SK-N-SH (cell line): ENCODE data around the gene OSBPL5. TPM values are rescaled to one million over a fixed set of nuclear protein-coding genes. Genes with fewer than 3 reads are reported as not detected.

Experiments used
- CTCF ChIA-PET: fragments of 300-600, 350-600 bp; formaldehyde crosslinking; extraction: SDS; loops from one replicate; lab custom pipeline; 2021; lab: Yijun Ruan, JAX
- POLR2A ChIA-PET: fragments of 350-600 bp; sonication (Branson Sonifier 250); formaldehyde crosslinking; extraction: SDS; loops from one replicate; lab custom pipeline; 2020; ENCODE audit warnings: antibody characterized with exemption, inconsistent platforms; lab: Yijun Ruan, JAX
- DNase-seq: peaks from one replicate; pipeline ENCODE4 v3.0.0; 2012
- H2AFZ ChIP-seq: fragments of 200-600 bp; sonication (generic); 2 replicates; pipeline ENCODE4 v1.8.1; 2016; ENCODE audit warnings: antibody characterized with exemption, mild to moderate bottlenecking, low read depth
- H3F3A ChIP-seq: fragments of 200-600 bp; sonication (generic); replicated peaks from 2 replicates; pipeline ENCODE3; 2016; ENCODE audit warnings: antibody characterized with exemption, mild to moderate bottlenecking; ENCODE audit not compliant: insufficient read depth
- H3K27ac ChIP-seq, 2 experiments: fragments of 200-500 bp in 1 of 2; fragments of 200-600 bp in 1 of 2; sonication (Bioruptor generic) in 1 of 2; sonication (generic), shearing (Covaris generic) in 1 of 2; 2 replicates each; pipeline versions ENCODE4 v1.5.1 to v1.6.1; 2014 to 2016; ENCODE audit warnings: low read depth in 2 of 2, inconsistent platforms in 1 of 2, low read length in 1 of 2, mild to moderate bottlenecking in 1 of 2, mixed read lengths in 1 of 2
- H3K27me3 ChIP-seq: fragments of 200-600 bp; sonication (generic), shearing (Covaris generic); 2 replicates; pipeline ENCODE4 v1.6.1; 2016; ENCODE audit warnings: mixed run types; ENCODE audit not compliant: insufficient read depth
- H3K36me3 ChIP-seq, 2 experiments: fragments of 200-500 bp in 1 of 2; fragments of 200-600 bp in 1 of 2; sonication (Bioruptor generic) in 1 of 2; sonication (generic) in 1 of 2; replicated peaks in 1 of 2; 2 replicates each; pipeline versions ENCODE3 to v1.5.1; 2014 to 2016; ENCODE audit warnings: low read length in 1 of 2, mild to moderate bottlenecking in 1 of 2; ENCODE audit not compliant: insufficient read depth in 2 of 2, control insufficient read depth in 1 of 2
- H3K4me1 ChIP-seq, 2 experiments: fragments of 200-500 bp in 1 of 2; fragments of 200-600 bp in 1 of 2; sonication (Bioruptor generic) in 1 of 2; sonication (generic), shearing (Covaris generic) in 1 of 2; 2 replicates each; pipeline versions ENCODE4 v1.5.1 to v1.6.1; 2014 to 2016; ENCODE audit warnings: low read depth in 1 of 2, low read length in 1 of 2, mixed run types in 1 of 2; ENCODE audit not compliant: insufficient read depth in 2 of 2, control insufficient read depth in 1 of 2
- H3K4me2 ChIP-seq: fragments of 200-600 bp; sonication (generic), shearing (Covaris generic); 2 replicates; pipeline ENCODE4 v1.6.1; 2017; ENCODE audit warnings: mixed run types
- H3K4me3 ChIP-seq, 2 experiments: fragments of 200-500 bp in 1 of 2; fragments of 200-600 bp in 1 of 2; sonication (Bioruptor generic) in 1 of 2; sonication (generic), shearing (Covaris generic) in 1 of 2; 2 replicates each; pipeline versions ENCODE4 v1.5.1 to v1.8.1; 2014 to 2016; ENCODE audit warnings: low read depth in 2 of 2, inconsistent platforms in 1 of 2, low read length in 1 of 2, mild to moderate bottlenecking in 1 of 2, mixed read lengths in 1 of 2, moderate library complexity in 1 of 2
- H3K79me2 ChIP-seq: fragments of 200-600 bp; sonication (generic); 2 replicates; pipeline ENCODE4 v1.8.1; 2017; ENCODE audit warnings: mild to moderate bottlenecking; ENCODE audit not compliant: insufficient read depth
- H3K9ac ChIP-seq: fragments of 200-600 bp; sonication (generic); 2 replicates; pipeline ENCODE4 v1.6.1; 2017; ENCODE audit warnings: mixed run types
- H3K9me2 ChIP-seq: fragments of 200-600 bp; sonication (generic); 2 replicates; pipeline ENCODE4 v1.6.1; 2017; ENCODE audit warnings: mixed run types
- H3K9me3 ChIP-seq: fragments of 200-600 bp; sonication (generic); 2 replicates; pipeline ENCODE4 v1.6.1; 2017; ENCODE audit warnings: mixed run types, mild to moderate bottlenecking, moderate library complexity
- H4K20me1 ChIP-seq: fragments of 200-600 bp; sonication (generic); 2 replicates; pipeline ENCODE4 v1.6.1; 2017; ENCODE audit warnings: mild to moderate bottlenecking, mixed run types; ENCODE audit not compliant: insufficient read depth
- FOSL2 ChIP-seq: IDR thresholded peaks from 2 replicates; pipeline ENCODE4 v1.4.0; 2012; ENCODE audit warnings: low read depth, mild to moderate bottlenecking, moderate library complexity, borderline replicate concordance
- GATA2 ChIP-seq: sonication (generic); formaldehyde crosslinking; IDR thresholded peaks from 2 replicates; pipeline ENCODE4 v1.5.0; 2020; ENCODE audit warnings: mild to moderate bottlenecking, missing genetic modification reagents
- NRF1 ChIP-seq: IDR thresholded peaks from 2 replicates; pipeline ENCODE4 v1.6.1; 2012; ENCODE audit warnings: low read depth, mild to moderate bottlenecking, low read length
- RCOR1 ChIP-seq: fragments of 150-350 bp; IDR thresholded peaks from 2 replicates; pipeline ENCODE4 v1.6.1; 2017; ENCODE audit warnings: antibody characterized with exemption, low read length
- RFX5 ChIP-seq: IDR thresholded peaks from 2 replicates; pipeline ENCODE4 v1.6.1; 2012; ENCODE audit warnings: mild to moderate bottlenecking, improper control_type of control experiment, low read length
- YY1 ChIP-seq: IDR thresholded peaks from 2 replicates; pipeline ENCODE4 v1.4.0; 2012; ENCODE audit warnings: low read depth, mild to moderate bottlenecking
- WGBS: methylation state at CpG from one replicate; pipeline ENCODE4 v1.1.6; 2017; ENCODE audit warnings: low lambda C conversion rate; 5-methylcytosine and 5-hydroxymethylcytosine counted together
- polyA plus RNA-seq, 3 experiments: library from polyadenylated mRNA; depleted of rRNA; stranded (reverse); fragments of >200 nt; gene quantifications; 2 replicates each; pipeline ENCODE4 v1.2.3, GENCODE V29; 2012
- TF ChIP-seq, protein P1 (sequence below): IDR thresholded peaks from 2 replicates; pipeline ENCODE4; 2012
- TF ChIP-seq, protein P2 (sequence below): fragments of 150-350 bp; IDR thresholded peaks from 2 replicates; pipeline ENCODE4 v1.6.1; 2017; ENCODE audit warnings: antibody characterized with exemption, low read length, low read depth, borderline replicate concordance
- TF ChIP-seq, protein P3 (sequence below): fragments of 150-350 bp; IDR thresholded peaks from 2 replicates; pipeline ENCODE4 v1.6.1; 2016; ENCODE audit warnings: mild to moderate bottlenecking, low read depth, low read length
- TF ChIP-seq, protein P4 (sequence below): IDR thresholded peaks from 2 replicates; pipeline ENCODE4 v1.4.0; 2012; ENCODE audit warnings: low read depth, borderline replicate concordance
- TF ChIP-seq, protein P5 (sequence below): IDR thresholded peaks from 2 replicates; pipeline ENCODE4 v1.4.0; 2012; ENCODE audit warnings: low read depth

OSBPL5 gene
- polyA plus RNA-seq, 1 of the 3 experiments (the other 2 are of a cell fraction), result 10.9 TPM

DNA sequence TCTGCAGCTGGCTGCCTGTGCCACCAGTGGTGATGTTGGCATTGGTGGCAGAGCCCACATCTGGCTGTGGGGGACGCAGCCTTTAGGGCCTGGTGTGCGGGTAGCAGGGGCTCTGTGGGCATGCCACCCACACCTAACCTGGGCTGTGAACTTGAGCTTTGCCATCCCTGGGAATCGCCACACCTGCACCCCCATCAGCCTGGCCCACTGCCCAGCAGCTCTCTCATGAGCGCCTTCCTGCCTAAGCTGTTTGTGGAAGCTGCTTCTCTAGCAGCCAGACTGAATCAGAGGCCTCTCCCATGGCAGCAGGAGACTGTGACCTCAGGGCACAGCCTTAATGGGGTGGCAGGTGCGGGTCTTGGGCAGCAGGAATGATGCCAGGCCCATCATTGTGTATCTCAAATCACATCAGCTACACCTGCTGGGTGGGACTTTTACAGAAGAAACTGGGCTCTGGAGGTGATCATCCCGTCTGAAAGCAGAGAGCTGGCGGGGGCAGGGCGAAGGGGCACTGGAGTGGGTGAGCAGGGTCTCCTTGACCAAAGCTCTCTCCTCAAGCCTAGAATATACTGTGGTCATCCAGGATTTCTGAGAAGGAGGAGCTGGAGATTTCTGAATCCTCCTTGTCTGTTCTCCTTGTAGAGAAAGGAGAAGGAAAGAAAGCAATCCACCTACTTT, 90.1 kb downstream of the OSBPL5 start:
- Histone ChIP-seq H3K79me2 (no peaks in the 10 kb centered on the region), H3K4me2 (no peak overlapping the region), H3K27ac (no peak overlapping the region; a peak in 1 of 4 replicates), H3K9ac (no peak overlapping the region), H3K9me3 (no peaks in the 10 kb centered on the region), H3K4me3 (no peak overlapping the region), H3K9me2 (no peaks in the 10 kb centered on the region), H4K20me1 (no peaks in the 10 kb centered on the region), H2AFZ (no peak overlapping the region), H3F3A (no peaks in the 10 kb centered on the region), H3K36me3 (no peaks in the 10 kb centered on the region), H3K4me1 (peaks cover 0 to 9% of the 10 kb centered on the region in 2 experiments; a peak in 1 of 4 replicates), H3K27me3 (no peaks in the 10 kb centered on the region)
- CTCF ChIA-PET, result interaction anchor here (1.9 to 8.7 kb wide), 2 partner anchors 18 to 38 kb away, joined by 11 to 68 read pairs; no protein-coding TSS in a partner anchor
- DNase-seq, result no peak
- POLR2A ChIA-PET, result no interaction called here
- TF ChIP-seq RCOR1, result no peak
- TF ChIP-seq, protein P1, sequence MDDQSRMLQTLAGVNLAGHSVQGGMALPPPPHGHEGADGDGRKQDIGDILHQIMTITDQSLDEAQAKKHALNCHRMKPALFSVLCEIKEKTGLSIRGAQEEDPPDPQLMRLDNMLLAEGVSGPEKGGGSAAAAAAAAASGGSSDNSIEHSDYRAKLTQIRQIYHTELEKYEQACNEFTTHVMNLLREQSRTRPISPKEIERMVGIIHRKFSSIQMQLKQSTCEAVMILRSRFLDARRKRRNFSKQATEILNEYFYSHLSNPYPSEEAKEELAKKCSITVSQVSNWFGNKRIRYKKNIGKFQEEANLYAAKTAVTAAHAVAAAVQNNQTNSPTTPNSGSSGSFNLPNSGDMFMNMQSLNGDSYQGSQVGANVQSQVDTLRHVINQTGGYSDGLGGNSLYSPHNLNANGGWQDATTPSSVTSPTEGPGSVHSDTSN, result no peak
- no peak for TF ChIP-seq FOSL2
- TF ChIP-seq, protein P2, sequence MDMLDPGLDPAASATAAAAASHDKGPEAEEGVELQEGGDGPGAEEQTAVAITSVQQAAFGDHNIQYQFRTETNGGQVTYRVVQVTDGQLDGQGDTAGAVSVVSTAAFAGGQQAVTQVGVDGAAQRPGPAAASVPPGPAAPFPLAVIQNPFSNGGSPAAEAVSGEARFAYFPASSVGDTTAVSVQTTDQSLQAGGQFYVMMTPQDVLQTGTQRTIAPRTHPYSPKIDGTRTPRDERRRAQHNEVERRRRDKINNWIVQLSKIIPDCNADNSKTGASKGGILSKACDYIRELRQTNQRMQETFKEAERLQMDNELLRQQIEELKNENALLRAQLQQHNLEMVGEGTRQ, result no peak
- TF ChIP-seq YY1, result no peak
- no peak for TF ChIP-seq RFX5
- TF ChIP-seq, protein P3, sequence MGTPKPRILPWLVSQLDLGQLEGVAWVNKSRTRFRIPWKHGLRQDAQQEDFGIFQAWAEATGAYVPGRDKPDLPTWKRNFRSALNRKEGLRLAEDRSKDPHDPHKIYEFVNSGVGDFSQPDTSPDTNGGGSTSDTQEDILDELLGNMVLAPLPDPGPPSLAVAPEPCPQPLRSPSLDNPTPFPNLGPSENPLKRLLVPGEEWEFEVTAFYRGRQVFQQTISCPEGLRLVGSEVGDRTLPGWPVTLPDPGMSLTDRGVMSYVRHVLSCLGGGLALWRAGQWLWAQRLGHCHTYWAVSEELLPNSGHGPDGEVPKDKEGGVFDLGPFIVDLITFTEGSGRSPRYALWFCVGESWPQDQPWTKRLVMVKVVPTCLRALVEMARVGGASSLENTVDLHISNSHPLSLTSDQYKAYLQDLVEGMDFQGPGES, result no peak
- TF ChIP-seq, protein P4, sequence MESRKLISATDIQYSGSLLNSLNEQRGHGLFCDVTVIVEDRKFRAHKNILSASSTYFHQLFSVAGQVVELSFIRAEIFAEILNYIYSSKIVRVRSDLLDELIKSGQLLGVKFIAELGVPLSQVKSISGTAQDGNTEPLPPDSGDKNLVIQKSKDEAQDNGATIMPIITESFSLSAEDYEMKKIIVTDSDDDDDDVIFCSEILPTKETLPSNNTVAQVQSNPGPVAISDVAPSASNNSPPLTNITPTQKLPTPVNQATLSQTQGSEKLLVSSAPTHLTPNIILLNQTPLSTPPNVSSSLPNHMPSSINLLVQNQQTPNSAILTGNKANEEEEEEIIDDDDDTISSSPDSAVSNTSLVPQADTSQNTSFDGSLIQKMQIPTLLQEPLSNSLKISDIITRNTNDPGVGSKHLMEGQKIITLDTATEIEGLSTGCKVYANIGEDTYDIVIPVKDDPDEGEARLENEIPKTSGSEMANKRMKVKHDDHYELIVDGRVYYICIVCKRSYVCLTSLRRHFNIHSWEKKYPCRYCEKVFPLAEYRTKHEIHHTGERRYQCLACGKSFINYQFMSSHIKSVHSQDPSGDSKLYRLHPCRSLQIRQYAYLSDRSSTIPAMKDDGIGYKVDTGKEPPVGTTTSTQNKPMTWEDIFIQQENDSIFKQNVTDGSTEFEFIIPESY, result no peak
- TF ChIP-seq, protein P5, sequence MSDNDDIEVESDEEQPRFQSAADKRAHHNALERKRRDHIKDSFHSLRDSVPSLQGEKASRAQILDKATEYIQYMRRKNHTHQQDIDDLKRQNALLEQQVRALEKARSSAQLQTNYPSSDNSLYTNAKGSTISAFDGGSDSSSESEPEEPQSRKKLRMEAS, result no peak
- no peak for TF ChIP-seq GATA2
- TF ChIP-seq NRF1, result no peak
- TF ChIP-seq, all 33 proteins: peak for 0
- WGBS, result 60% methylated on average over 6 of the region's 8 CpGs
